ENCODE results near the gene FOXRED2.
"Not testable (repeated sequence)": the region's sequence is repeated elsewhere in the genome, so short reads cannot be mapped to it uniquely, and the experiment has no call there.

FOXRED2 gene

GRCh38 chr22:36540867-36541642, 34.2 kb upstream of the FOXRED2 start:
- Histone ChIP-seq H3K4me1 (ENCODE audit: control insufficient read depth in 1 of 2, insufficient read depth in 1 of 2, low read depth in 1 of 2, low read length in 1 of 2) (no peaks in the 10 kb centered on the region), H3K4me3 (ENCODE audit: low read depth in 1 of 2, low read length in 1 of 2) (no peak overlapping the region), H3K36me3 (no peaks in the 10 kb centered on the region), H3K27me3 (peaks cover 20% of the 10 kb centered on the region), H3K9me3 (no peaks in the 10 kb centered on the region), H3K27ac (no peak overlapping the region)
- no peak for TF ChIP-seq CTCF (IDR thresholded peaks at IDR 0.05)

GRCh38 chr22:36538529-36538928, 31.7 kb upstream of the FOXRED2 start:
- no peaks in the 10 kb centered on the region for H3K9me3 ChIP-seq
- TF ChIP-seq CTCF (IDR thresholded peaks at IDR 0.05): no peak
- H3K27me3 ChIP-seq: peaks cover 14% of the 10 kb centered on the region
- H3K4me1 ChIP-seq (ENCODE audit: control insufficient read depth in 1 of 2, insufficient read depth in 1 of 2, low read depth in 1 of 2, low read length in 1 of 2): no peaks in the 10 kb centered on the region
- H3K4me3 ChIP-seq (ENCODE audit: low read depth in 1 of 2, low read length in 1 of 2): no peak overlapping the region
- H3K27ac ChIP-seq: no peak overlapping the region
- H3K36me3 ChIP-seq: no peaks in the 10 kb centered on the region

- Histone ChIP-seq H3K4me1 (ENCODE audit: control insufficient read depth in 1 of 2, insufficient read depth in 1 of 2, low read depth in 1 of 2, low read length in 1 of 2) (no peaks in the 10 kb centered on the region), H3K4me3 (ENCODE audit: low read depth in 1 of 2, low read length in 1 of 2) (no peak overlapping the region), H3K9me3 (no peaks in the 10 kb centered on the region), H3K27ac (no peak overlapping the region), H3K27me3 (peaks cover 14% of the 10 kb centered on the region), H3K36me3 (no peaks in the 10 kb centered on the region)
- no peak for TF ChIP-seq CTCF (IDR thresholded peaks at IDR 0.05)
These were observed 29.9 kb upstream of the FOXRED2 start for GRCh38 chr22:36536717-36537116.

GRCh38 chr22:36533320-36533719, 26.5 kb upstream of the FOXRED2 start:
- not testable (repeated sequence) for H3K4me3 ChIP-seq (ENCODE audit: low read depth in 1 of 2, low read length in 1 of 2); H3K27me3 ChIP-seq; H3K36me3 ChIP-seq; H3K9me3 ChIP-seq; H3K27ac ChIP-seq
- H3K4me1 ChIP-seq (ENCODE audit: control insufficient read depth in 1 of 2, insufficient read depth in 1 of 2, low read depth in 1 of 2, low read length in 1 of 2): peaks cover 11 to 12% of the 10 kb centered on the region in 2 experiments

- H3K36me3 ChIP-seq: no peaks in the 10 kb centered on the region
- no peak overlapping the region for H3K4me3 ChIP-seq (ENCODE audit: low read depth in 1 of 2, low read length in 1 of 2)
- TF ChIP-seq CTCF (IDR thresholded peaks at IDR 0.05): no peak
- peaks cover 19 to 20% of the 10 kb centered on the region in 2 experiments for H3K4me1 ChIP-seq (ENCODE audit: control insufficient read depth in 1 of 2, insufficient read depth in 1 of 2, low read depth in 1 of 2, low read length in 1 of 2)
- peaks cover 8% of the 10 kb centered on the region for H3K27me3 ChIP-seq
- no peak overlapping the region for H3K27ac ChIP-seq
- no peaks in the 10 kb centered on the region for H3K9me3 ChIP-seq
These were observed 25.6 kb upstream of the FOXRED2 start for GRCh38 chr22:36532466-36532865.
